Activated naive CD8-positive, alpha-beta T cell treated with anti-CD3 and anti-CD28 coated beads, Interleukin-2, amount 10 ng/mL, durations not matched to agents 7 days and 5 days (primary cell): ENCODE measurements around the gene CALHM5. TPM values are rescaled to one million over a fixed set of nuclear protein-coding genes. Genes with fewer than 3 reads are reported as not detected.

ENCODE experiments used
- ATAC-seq: fragments of 150-1000 bp; cut with Tn5 transposase; one replicate; pipeline ENCODE4 v1.10.0; 2021; ENCODE audit warnings: low read depth, moderate library complexity
- POLR2A ChIA-PET: fragments of 350-600 bp; sonication (Branson Sonifier 250); formaldehyde crosslinking; loops from one replicate; lab custom pipeline; 2021; ENCODE audit warnings: antibody characterized with exemption; lab: Charles Lee
- DNase-seq: peaks from one replicate; pipeline ENCODE4 v3.0.0; 2021
- H3K27ac Mint-ChIP-seq: one replicate; pipeline ENCODE4 v1.8.0; 2022; ENCODE audit warnings: mild to moderate bottlenecking, mixed read lengths
- H3K27me3 Mint-ChIP-seq: one replicate; pipeline ENCODE4 v1.8.0; 2022; ENCODE audit warnings: mild to moderate bottlenecking, moderate library complexity, mixed read lengths
- H3K36me3 Mint-ChIP-seq: one replicate; pipeline ENCODE4 v1.8.0; 2021; ENCODE audit warnings: mild to moderate bottlenecking, mixed read lengths
- H3K4me1 Mint-ChIP-seq: one replicate; pipeline ENCODE4 v1.8.0; 2021; ENCODE audit warnings: mixed read lengths
- H3K4me3 Mint-ChIP-seq: one replicate; pipeline ENCODE4 v1.8.0; 2022; ENCODE audit warnings: mild to moderate bottlenecking, moderate library complexity, mixed read lengths
- H3K9me3 Mint-ChIP-seq: one replicate; pipeline ENCODE4 v1.8.0; 2021; ENCODE audit warnings: mixed read lengths
- total RNA-seq, 2 experiments: library from RNA; stranded (reverse); gene quantifications; one replicate each; pipeline ENCODE4 v1.2.3, GENCODE V29; 2021

CALHM5 gene
- total RNA-seq, 2 experiments from 2014 or later, result not detected

- Mint-ChIP-seq H3K27me3 (peaks cover 38% of the 10 kb centered on the region), H3K36me3 (no peaks in the 10 kb centered on the region), H3K9me3 (no peaks in the 10 kb centered on the region), H3K4me3 (no peak within 1 kb of the TSS), H3K27ac (no peak within 1 kb of the TSS), H3K4me1 (no peaks in the 10 kb centered on the region)
- POLR2A ChIA-PET, result no interaction called here
- ATAC-seq (no peak), DNase-seq (no peak)
Measured at GRCh38 chr6:116545651-116546050, 34.2 kb downstream of the CALHM5 start, which contains the start of gene TRAPPC3L. Gene TRAPPC3L, minus strand, starts transcription at chr6:116545684. Its CDS starts 170 bp downstream, at chr6:116545514.

GRCh38 chr6:116547358-116547757 lies 35.9 kb downstream of the CALHM5 start:
- Mint-ChIP-seq H3K4me3 (no peak overlapping the region), H3K4me1 (no peaks in the 10 kb centered on the region), H3K36me3 (no peaks in the 10 kb centered on the region), H3K27me3 (peaks cover 37% of the 10 kb centered on the region), H3K27ac (no peak overlapping the region), H3K9me3 (no peaks in the 10 kb centered on the region)
- DNase-seq (no peak), ATAC-seq (no peak)
- POLR2A ChIA-PET, result no interaction called here

- H3K27me3 Mint-ChIP-seq, result peaks cover 29% of the 10 kb centered on the region
- H3K4me1 Mint-ChIP-seq, result no peaks in the 10 kb centered on the region
- ATAC-seq (no peak), DNase-seq (no peak)
- H3K9me3 Mint-ChIP-seq, result no peaks in the 10 kb centered on the region
- no peak overlapping the region for H3K4me3 Mint-ChIP-seq
- POLR2A ChIA-PET, result no interaction called here
- no peaks in the 10 kb centered on the region for H3K36me3 Mint-ChIP-seq
- H3K27ac Mint-ChIP-seq, result no peak overlapping the region
Measured at GRCh38 chr6:116550796-116551195, 39.4 kb downstream of the CALHM5 start.

GRCh38 chr6:116553451-116553850 lies 42.0 kb downstream of the CALHM5 start, which contains the start of gene CALHM4:
Gene CALHM4, plus strand, starts transcription at chr6:116553751. Its CDS starts 43 bp downstream, at chr6:116553794.
- no peaks in the 10 kb centered on the region for H3K9me3 Mint-ChIP-seq
- ATAC-seq, result no peak
- no peak within 1 kb of the TSS for H3K4me3 Mint-ChIP-seq
- no peak for DNase-seq
- POLR2A ChIA-PET, result no interaction called here
- no peaks in the 10 kb centered on the region for H3K4me1 Mint-ChIP-seq
- peaks cover 21% of the 10 kb centered on the region for H3K27me3 Mint-ChIP-seq
- no peak within 1 kb of the TSS for H3K27ac Mint-ChIP-seq
- H3K36me3 Mint-ChIP-seq, result no peaks in the 10 kb centered on the region

- POLR2A ChIA-PET, result no interaction called here
- Mint-ChIP-seq H3K4me3 (no peak overlapping the region), H3K27ac (no peak overlapping the region), H3K27me3 (peaks cover 21% of the 10 kb centered on the region), H3K9me3 (no peaks in the 10 kb centered on the region), H3K36me3 (no peaks in the 10 kb centered on the region), H3K4me1 (no peaks in the 10 kb centered on the region)
- ATAC-seq (no peak), DNase-seq (no peak)
Measured at GRCh38 chr6:116556065-116556464, 44.6 kb downstream of the CALHM5 start.

- peaks cover 19% of the 10 kb centered on the region for H3K27me3 Mint-ChIP-seq
- peaks cover 2% of the 10 kb centered on the region for H3K4me1 Mint-ChIP-seq
- H3K4me3 Mint-ChIP-seq, result no peak overlapping the region
- no peaks in the 10 kb centered on the region for H3K9me3 Mint-ChIP-seq
- ATAC-seq (no peak), DNase-seq (no peak)
- no peaks in the 10 kb centered on the region for H3K36me3 Mint-ChIP-seq
- H3K27ac Mint-ChIP-seq, result no peak overlapping the region
- POLR2A ChIA-PET, result no interaction called here
Measured at GRCh38 chr6:116556814-116557415, 45.5 kb downstream of the CALHM5 start.

GRCh38 chr6:116557893-116558292 lies 46.5 kb downstream of the CALHM5 start:
- Mint-ChIP-seq H3K4me3 (no peak overlapping the region), H3K27me3 (peaks cover 19% of the 10 kb centered on the region), H3K27ac (no peak overlapping the region), H3K9me3 (no peaks in the 10 kb centered on the region), H3K4me1 (peaks cover 2% of the 10 kb centered on the region), H3K36me3 (no peaks in the 10 kb centered on the region)
- POLR2A ChIA-PET, result no interaction called here
- ATAC-seq (no peak), DNase-seq (no peak)

GRCh38 chr6:116560130-116560529 lies 48.7 kb downstream of the CALHM5 start:
- Mint-ChIP-seq H3K27ac (no peak overlapping the region), H3K36me3 (no peaks in the 10 kb centered on the region), H3K4me1 (peaks cover 4% of the 10 kb centered on the region), H3K27me3 (peaks cover 21% of the 10 kb centered on the region), H3K4me3 (no peak overlapping the region), H3K9me3 (no peaks in the 10 kb centered on the region)
- no peak for ATAC-seq
- no peak for DNase-seq
- POLR2A ChIA-PET, result interaction anchor here (0.5 kb wide), 1 partner anchor 283 kb away, joined by 3 read pairs; no protein-coding TSS in a partner anchor

- DNase-seq (peak; percentile 53), ATAC-seq (peak; percentile 62)
- no peak overlapping the region for H3K27ac Mint-ChIP-seq
- peaks cover 4% of the 10 kb centered on the region for H3K4me1 Mint-ChIP-seq
- no peaks in the 10 kb centered on the region for H3K36me3 Mint-ChIP-seq
- H3K9me3 Mint-ChIP-seq, result no peaks in the 10 kb centered on the region
- H3K27me3 Mint-ChIP-seq, result peaks cover 17% of the 10 kb centered on the region
- no peak overlapping the region for H3K4me3 Mint-ChIP-seq
- POLR2A ChIA-PET, result no interaction called here
Measured at GRCh38 chr6:116561377-116562018, 50.1 kb downstream of the CALHM5 start.

- Mint-ChIP-seq H3K4me1 (peaks cover 4% of the 10 kb centered on the region), H3K27me3 (peaks cover 17% of the 10 kb centered on the region), H3K4me3 (no peak overlapping the region), H3K36me3 (no peaks in the 10 kb centered on the region), H3K9me3 (no peaks in the 10 kb centered on the region), H3K27ac (no peak overlapping the region)
- no peak for ATAC-seq
- no peak for DNase-seq
- POLR2A ChIA-PET, result no interaction called here
Measured at GRCh38 chr6:116562019-116562403, 50.6 kb downstream of the CALHM5 start.

- DNase-seq (no peak), ATAC-seq (no peak)
- H3K27ac Mint-ChIP-seq, result no peak overlapping the region
- H3K27me3 Mint-ChIP-seq, result peaks cover 17% of the 10 kb centered on the region
- no peak overlapping the region for H3K4me3 Mint-ChIP-seq
- peaks cover 4% of the 10 kb centered on the region for H3K4me1 Mint-ChIP-seq
- H3K9me3 Mint-ChIP-seq, result no peaks in the 10 kb centered on the region
- POLR2A ChIA-PET, result no interaction called here
- H3K36me3 Mint-ChIP-seq, result no peaks in the 10 kb centered on the region
Measured at GRCh38 chr6:116562614-116563013, 51.2 kb downstream of the CALHM5 start.

GRCh38 chr6:116563830-116564229 lies 52.4 kb downstream of the CALHM5 start:
- no peaks in the 10 kb centered on the region for H3K36me3 Mint-ChIP-seq
- H3K4me3 Mint-ChIP-seq, result no peak overlapping the region
- no peaks in the 10 kb centered on the region for H3K9me3 Mint-ChIP-seq
- ATAC-seq, result no peak
- DNase-seq, result no peak
- peaks cover 5% of the 10 kb centered on the region for H3K4me1 Mint-ChIP-seq
- peaks cover 16% of the 10 kb centered on the region for H3K27me3 Mint-ChIP-seq
- H3K27ac Mint-ChIP-seq, result no peak overlapping the region
- POLR2A ChIA-PET, result no interaction called here

- peaks cover 10% of the 10 kb centered on the region for H3K4me1 Mint-ChIP-seq
- POLR2A ChIA-PET, result no interaction called here
- H3K4me3 Mint-ChIP-seq, result no peak overlapping the region
- DNase-seq (no peak), ATAC-seq (no peak)
- H3K27me3 Mint-ChIP-seq, result peaks cover 13% of the 10 kb centered on the region
- no peaks in the 10 kb centered on the region for H3K36me3 Mint-ChIP-seq
- no peak overlapping the region for H3K27ac Mint-ChIP-seq
- H3K9me3 Mint-ChIP-seq, result no peaks in the 10 kb centered on the region
Measured at GRCh38 chr6:116564311-116564710, 52.9 kb downstream of the CALHM5 start.
